Progenitor cell of endocrine pancreas (in vitro differentiated cells): ENCODE data around the gene CCHCR1. TPM values are rescaled to one million over a fixed set of nuclear protein-coding genes. Genes with fewer than 3 reads are reported as not detected.
"Not testable (repeated sequence)": the region's sequence is repeated elsewhere in the genome, so short reads cannot be mapped to it uniquely, and the experiment has no call there.

Source experiments
- DNase-seq: peaks from one replicate; pipeline ENCODE4 v3.0.0; 2021; ENCODE audit warnings: low spot score; ENCODE audit not compliant: unreplicated experiment
- H3K27ac Mint-ChIP-seq: 2 replicates; pipeline ENCODE4 v1.8.0; 2021; ENCODE audit warnings: mild to moderate bottlenecking, moderate library complexity, mixed read lengths
- H3K27me3 Mint-ChIP-seq: 2 replicates; pipeline ENCODE4 v1.8.0; 2021; ENCODE audit warnings: mixed read lengths
- H3K36me3 Mint-ChIP-seq: 2 replicates; pipeline ENCODE4 v1.8.0; 2022; ENCODE audit warnings: mixed read lengths; ENCODE audit not compliant: insufficient read depth
- H3K4me1 Mint-ChIP-seq: 2 replicates; pipeline ENCODE4 v1.8.0; 2021; ENCODE audit warnings: low read depth, mixed read lengths
- H3K4me3 Mint-ChIP-seq: 2 replicates; pipeline ENCODE4 v1.8.0; 2021; ENCODE audit warnings: low read depth, mild to moderate bottlenecking, moderate library complexity, mixed read lengths
- H3K9me3 Mint-ChIP-seq: 2 replicates; pipeline ENCODE4 v1.8.0; 2021; ENCODE audit warnings: low read depth, mixed read lengths
- CTCF ChIP-seq: fragments of 200-600 bp; sonication (generic); IDR thresholded peaks from one replicate; pipeline ENCODE4 v1.5.0; 2021; ENCODE audit warnings: antibody characterized with exemption, mild to moderate bottlenecking; ENCODE audit not compliant: unreplicated experiment
- total RNA-seq: library from RNA; stranded (reverse); gene quantifications from 2 replicates; pipeline ENCODE4 v1.2.1, GENCODE V29; 2021

Gene CCHCR1
- total RNA-seq, 1 donor from 2014 or later: 47.2 TPM

- Mint-ChIP-seq H3K4me1 (peaks cover 9% of the 10 kb centered on the region), H3K9me3 (no peaks in the 10 kb centered on the region), H3K27me3 (no peaks in the 10 kb centered on the region), H3K27ac (peak overlapping the region; percentile 45), H3K36me3 (no peaks in the 10 kb centered on the region), H3K4me3 (no peak overlapping the region)
- TF ChIP-seq CTCF: no peak
- no peak for DNase-seq
These were observed 44.9 kb upstream of the CCHCR1 start for GRCh38 chr6:31202259-31203166.

GRCh38 chr6:31199105-31199452 lies 41.5 kb upstream of the CCHCR1 start:
- not testable (repeated sequence) for H3K4me3 Mint-ChIP-seq, H3K27ac Mint-ChIP-seq, H3K9me3 Mint-ChIP-seq, H3K4me1 Mint-ChIP-seq, DNase-seq, H3K36me3 Mint-ChIP-seq, H3K27me3 Mint-ChIP-seq

GRCh38 chr6:31197559-31198305 lies 40.1 kb upstream of the CCHCR1 start:
- H3K4me1 Mint-ChIP-seq: peaks cover 3% of the 10 kb centered on the region
- peak overlapping the region; percentile 87 for H3K4me3 Mint-ChIP-seq
- peaks cover 2% of the 10 kb centered on the region for H3K36me3 Mint-ChIP-seq
- no peak for TF ChIP-seq CTCF
- peak overlapping the region; percentile 95 for H3K27ac Mint-ChIP-seq
- H3K9me3 Mint-ChIP-seq: peaks cover 3% of the 10 kb centered on the region
- DNase-seq: peak; percentile 48
- no peaks in the 10 kb centered on the region for H3K27me3 Mint-ChIP-seq

GRCh38 chr6:31196251-31197022 lies 38.8 kb upstream of the CCHCR1 start:
- H3K27ac Mint-ChIP-seq: peak overlapping the region; percentile 95

GRCh38 chr6:31195308-31195979 lies 37.8 kb upstream of the CCHCR1 start:
- not testable (repeated sequence) for H3K27ac Mint-ChIP-seq, H3K4me3 Mint-ChIP-seq, DNase-seq, H3K9me3 Mint-ChIP-seq, H3K36me3 Mint-ChIP-seq, H3K27me3 Mint-ChIP-seq, H3K4me1 Mint-ChIP-seq

More at GRCh38 chr6:31196251-31197022, 38.8 kb upstream of the CCHCR1 start:
- H3K36me3 Mint-ChIP-seq, DNase-seq, H3K9me3 Mint-ChIP-seq, H3K27me3 Mint-ChIP-seq, H3K4me1 Mint-ChIP-seq: not testable (repeated sequence)
- H3K4me3 Mint-ChIP-seq: peak overlapping the region; percentile 87

GRCh38 chr6:31194061-31194834 lies 36.6 kb upstream of the CCHCR1 start:
- H3K4me1 Mint-ChIP-seq: peaks cover 3% of the 10 kb centered on the region
- H3K9me3 Mint-ChIP-seq: peaks cover 3% of the 10 kb centered on the region

More at GRCh38 chr6:31194061-31194834, 36.6 kb upstream of the CCHCR1 start:
- Mint-ChIP-seq H3K36me3 (peaks cover 2% of the 10 kb centered on the region), H3K27me3 (no peaks in the 10 kb centered on the region), H3K27ac (peak overlapping the region; percentile 9), H3K4me3 (no peak overlapping the region)
- no peak for TF ChIP-seq CTCF
- no peak for DNase-seq
